Measurements from ENCODE around the gene CIBAR2.

- TF ChIP-seq CTCF (IDR thresholded peaks at IDR 0.05) (no peak), EP300 (IDR thresholded peaks at IDR 0.05) (no peak)
Observed at GRCh38 chr16:85133290-85133599, 21.0 kb upstream of the CIBAR2 start.

Data from ovary (tissue), 3 donors.